ENCODE measurements around the gene MEGF6. TPM values are rescaled to one million over a fixed set of nuclear protein-coding genes. Genes with fewer than 3 reads are reported as not detected.

Gene MEGF6
- total and polyA plus RNA-seq, 12 donors, result 0.15 to 29.2 (median 8.2) TPM

DNA sequence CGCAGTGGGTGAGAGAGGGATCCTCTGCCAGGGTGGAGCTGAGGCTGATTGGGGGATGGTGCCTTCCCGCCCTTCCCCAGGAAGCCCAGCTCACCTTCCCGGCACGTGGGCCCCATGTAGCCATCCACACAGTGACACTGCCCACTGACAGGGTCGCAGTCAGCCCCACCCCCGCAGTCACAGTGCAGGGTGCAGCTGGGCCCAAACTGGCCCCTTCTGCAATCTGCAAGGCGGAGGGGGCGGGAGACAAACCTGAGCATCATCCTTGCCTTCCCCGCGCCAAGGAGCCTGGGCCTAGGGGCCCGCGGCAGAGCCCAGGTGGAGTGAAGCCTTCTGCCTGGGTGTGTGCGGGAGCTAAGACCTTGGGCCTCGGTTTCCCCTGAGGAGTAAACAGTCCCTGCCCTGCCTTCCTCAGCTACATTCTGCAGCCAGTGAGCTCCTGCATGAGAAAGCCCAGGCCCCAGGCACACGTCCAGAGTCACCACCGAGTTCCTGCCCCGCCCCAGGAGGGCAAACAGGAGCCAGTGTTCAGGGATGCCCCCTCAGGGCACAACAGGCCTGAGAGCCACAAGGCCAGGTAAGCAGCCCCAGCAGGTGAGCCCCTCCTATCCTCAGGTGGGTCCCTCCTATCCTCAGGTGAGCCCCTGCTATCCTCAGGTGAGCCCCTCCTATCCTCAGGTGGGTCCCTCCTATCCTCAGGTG is 118.6 kb downstream of the MEGF6 start:
- Histone ChIP-seq H3K4me1 (replicated peaks in 1 of 2) (no peaks in the 10 kb centered on the region), H3K9me3 (replicated peaks in 1 of 3) (no peaks in the 10 kb centered on the region), H3K36me3 (replicated peaks in 1 of 2) (no peaks in the 10 kb centered on the region), H3K27ac (no peak overlapping the region), H3K27me3 (peaks cover 8% of the 10 kb centered on the region), H3K4me3 (no peak overlapping the region)
- no peak for DNase-seq
- intact Hi-C loops (cut with DNase I), result loop anchor here (2.0 to 10.0 kb wide), 4 partner anchors 110 to 232 kb away; no protein-coding TSS in a partner anchor
- TF ChIP-seq, protein P1, sequence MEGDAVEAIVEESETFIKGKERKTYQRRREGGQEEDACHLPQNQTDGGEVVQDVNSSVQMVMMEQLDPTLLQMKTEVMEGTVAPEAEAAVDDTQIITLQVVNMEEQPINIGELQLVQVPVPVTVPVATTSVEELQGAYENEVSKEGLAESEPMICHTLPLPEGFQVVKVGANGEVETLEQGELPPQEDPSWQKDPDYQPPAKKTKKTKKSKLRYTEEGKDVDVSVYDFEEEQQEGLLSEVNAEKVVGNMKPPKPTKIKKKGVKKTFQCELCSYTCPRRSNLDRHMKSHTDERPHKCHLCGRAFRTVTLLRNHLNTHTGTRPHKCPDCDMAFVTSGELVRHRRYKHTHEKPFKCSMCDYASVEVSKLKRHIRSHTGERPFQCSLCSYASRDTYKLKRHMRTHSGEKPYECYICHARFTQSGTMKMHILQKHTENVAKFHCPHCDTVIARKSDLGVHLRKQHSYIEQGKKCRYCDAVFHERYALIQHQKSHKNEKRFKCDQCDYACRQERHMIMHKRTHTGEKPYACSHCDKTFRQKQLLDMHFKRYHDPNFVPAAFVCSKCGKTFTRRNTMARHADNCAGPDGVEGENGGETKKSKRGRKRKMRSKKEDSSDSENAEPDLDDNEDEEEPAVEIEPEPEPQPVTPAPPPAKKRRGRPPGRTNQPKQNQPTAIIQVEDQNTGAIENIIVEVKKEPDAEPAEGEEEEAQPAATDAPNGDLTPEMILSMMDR (IDR thresholded peaks at IDR 0.05), result no peak
- 84 to 91% (median 89%) methylated on average over 11 to 17 of the region's 17 CpGs; no CpG with 5 or more reads in 1 of the 4 donors for WGBS, 4 donors

DNA sequence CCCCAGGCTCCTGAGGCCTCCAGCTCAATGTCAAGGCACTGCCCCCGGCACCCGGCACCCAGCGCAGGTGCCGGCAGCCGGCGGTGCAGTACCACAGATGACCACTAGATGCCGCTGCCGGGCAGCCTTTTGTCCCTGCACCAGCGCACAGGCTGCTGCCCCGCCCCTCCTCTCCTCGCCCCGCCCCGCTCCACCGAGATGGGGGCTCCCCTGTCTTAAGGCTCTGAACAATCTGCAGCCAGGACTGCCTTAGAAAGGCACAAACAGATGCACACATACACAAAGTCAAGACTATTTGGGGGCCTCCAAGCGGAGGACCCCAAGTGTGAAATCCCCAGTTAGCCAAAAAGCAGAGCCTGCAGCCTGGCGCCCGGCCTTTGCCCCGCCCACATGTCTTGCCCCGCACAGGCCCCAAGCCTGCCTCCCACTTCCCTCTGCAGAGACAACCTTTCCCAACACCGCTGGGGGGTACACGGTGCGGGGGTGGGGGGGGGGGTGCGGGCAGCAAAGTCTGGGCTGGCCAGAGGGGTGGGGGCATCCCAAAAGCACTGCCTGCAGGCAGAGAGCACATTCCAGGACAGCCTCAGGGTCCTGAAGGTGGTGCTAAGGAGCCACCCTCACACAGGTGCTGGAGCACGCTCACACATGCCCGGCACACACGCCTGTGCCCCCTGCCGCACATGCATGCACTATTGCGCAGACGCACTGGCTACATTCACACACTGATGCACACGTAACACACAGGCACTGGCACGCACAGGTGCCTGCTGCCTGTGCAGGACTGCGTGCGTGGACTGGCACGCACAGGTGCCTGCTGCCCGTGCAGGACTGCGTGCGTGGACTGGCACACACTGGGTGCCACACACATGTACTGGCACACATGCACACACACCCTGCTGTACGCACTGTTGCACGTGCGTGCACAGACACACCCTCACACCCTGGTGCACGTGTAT is 119.7 kb downstream of the MEGF6 start:
- Histone ChIP-seq H3K4me1 (replicated peaks in 1 of 2) (no peaks in the 10 kb centered on the region), H3K36me3 (replicated peaks in 1 of 2) (no peaks in the 10 kb centered on the region), H3K27me3 (peaks cover 8% of the 10 kb centered on the region), H3K4me3 (no peak overlapping the region), H3K27ac (no peak overlapping the region), H3K9me3 (replicated peaks in 1 of 3) (no peaks in the 10 kb centered on the region)
- intact Hi-C loops (cut with DNase I), result loop anchor here (2.0 to 10.0 kb wide), 5 partner anchors 111 to 233 kb away; no protein-coding TSS in a partner anchor
- no peak for TF ChIP-seq POLR2A (IDR thresholded peaks at IDR 0.05)
- TF ChIP-seq, protein P1 (IDR thresholded peaks at IDR 0.05), result peak; percentile 86 to 100 (median 94)
- DNase-seq, result peak; percentile 53 to 78 (median 73)
- 32 to 71% (median 35%) methylated on average over 17 to 41 of the region's 41 CpGs for WGBS, 4 donors

DNA sequence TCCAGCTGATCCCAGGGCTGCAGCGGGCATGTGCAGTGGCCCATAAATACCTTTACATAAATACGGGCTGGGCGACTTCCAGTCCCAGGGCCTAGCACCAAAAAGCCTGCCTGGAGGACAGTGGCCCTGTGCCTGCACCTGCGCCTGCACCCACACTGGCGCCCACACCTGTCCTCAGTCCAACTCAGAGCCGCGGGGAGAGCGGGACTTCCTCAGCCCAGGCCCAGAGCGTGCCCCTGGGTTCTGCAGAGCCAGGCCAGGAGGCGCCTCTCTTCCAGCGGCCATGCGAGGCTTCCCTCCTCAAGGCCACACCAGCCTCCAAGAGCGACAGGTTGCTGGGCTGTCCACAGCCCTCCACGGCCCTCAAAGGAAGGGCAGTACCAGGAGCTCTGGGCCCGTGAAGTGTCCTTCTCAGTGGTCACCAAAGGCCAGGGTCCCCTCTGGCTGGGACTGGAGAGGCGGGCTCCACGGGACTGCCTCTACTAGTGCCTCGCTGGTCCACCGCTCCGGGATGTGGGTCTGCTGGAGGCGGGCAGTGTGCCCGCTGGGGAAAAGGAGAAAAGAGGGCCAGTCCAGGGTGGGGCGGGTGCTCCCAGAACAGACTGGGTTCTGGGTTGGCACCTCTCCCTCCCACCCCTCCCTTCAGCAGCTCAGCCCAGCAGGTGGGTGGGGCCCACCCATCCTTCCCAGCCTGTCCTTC is 121.1 kb downstream of the MEGF6 start:
- H3K4me1 ChIP-seq (replicated peaks in 1 of 2), result no peaks in the 10 kb centered on the region
- H3K4me3 ChIP-seq, result no peak overlapping the region
- no peaks in the 10 kb centered on the region for H3K36me3 ChIP-seq (replicated peaks in 1 of 2)
- peaks cover 8% of the 10 kb centered on the region for H3K27me3 ChIP-seq
- WGBS, 4 donors, result 69 to 87% (median 81%) methylated on average over 14 to 22 of the region's 23 CpGs
- H3K9me3 ChIP-seq (replicated peaks in 1 of 3), result no peaks in the 10 kb centered on the region
- H3K27ac ChIP-seq, result no peak overlapping the region
- no peak for TF ChIP-seq POLR2A (IDR thresholded peaks at IDR 0.05)
- TF ChIP-seq, protein P1 (IDR thresholded peaks at IDR 0.05), result no peak
- no peak for DNase-seq
- intact Hi-C loops (cut with DNase I), result loop anchor here (2.0 to 10.0 kb wide), 4 partner anchors 112 to 235 kb away; no protein-coding TSS in a partner anchor

All from adrenal gland (tissue), 12 donors.